HepG2 (cell line): ENCODE results near the gene RTEL1. TPM values are rescaled to one million over a fixed set of nuclear protein-coding genes. Genes with fewer than 3 reads are reported as not detected.

Experiments
- CHD4 ChIP-seq: fragments of 200-600 bp; sonication (generic); IDR thresholded peaks from 2 replicates; pipeline ENCODE4 v1.7.0; 2017; ENCODE audit warnings: mild to moderate bottlenecking, low read length, borderline replicate concordance
- HMG20B ChIP-seq: conservative IDR thresholded peaks from 2 replicates; pipeline ENCODE4 v1.6.1; 2016; ENCODE audit warnings: missing genetic modification reagents, missing compliant biosample characterization
- MEIS2 ChIP-seq: sonication (generic); formaldehyde crosslinking; IDR thresholded peaks from 2 replicates; pipeline ENCODE4 v1.9.0; 2021; ENCODE audit warnings: mild to moderate bottlenecking, missing genetic modification reagents
- NAIF1 ChIP-seq: sonication (generic); formaldehyde crosslinking; IDR thresholded peaks from 2 replicates; pipeline ENCODE4 v1.5.0; 2020; ENCODE audit warnings: mild to moderate bottlenecking, missing genetic modification reagents, borderline replicate concordance
- SALL1 ChIP-seq: sonication (generic); formaldehyde crosslinking; IDR thresholded peaks from 2 replicates; pipeline ENCODE4 v1.8.0; 2022; ENCODE audit warnings: mild to moderate bottlenecking, missing genetic modification reagents
- TRIM24 ChIP-seq: sonication (generic); formaldehyde crosslinking; IDR thresholded peaks from 2 replicates; pipeline ENCODE4 v1.8.0; 2022; ENCODE audit warnings: mild to moderate bottlenecking, missing genetic modification reagents
- ZNF292 ChIP-seq: sonication (generic); formaldehyde crosslinking; IDR thresholded peaks from 2 replicates; pipeline ENCODE4 v1.8.1; 2022; ENCODE audit warnings: mild to moderate bottlenecking, low read depth, missing genetic modification reagents, borderline replicate concordance
- polyA plus RNA-seq, 8 experiments: library from polyadenylated mRNA; depleted of rRNA in 3 of 8; stranded (reverse) in 7 of 8; unstranded in 1 of 8; fragments of >200 nt; fragmentation: Illumina TruSeq in 4 of 8; extraction: Trizol in 4 of 8; gene quantifications; 2 replicates each; pipeline versions ENCODE4 v1.2.1 to v1.2.3, GENCODE V29; 2011 to 2016; ENCODE audit warnings: low read depth in 4 of 8, missing spikeins in 1 of 8, mixed read lengths in 1 of 8; ENCODE audit not compliant: insufficient read depth in 1 of 8
- total RNA-seq, 5 experiments: library from RNA; depleted of rRNA; stranded (reverse); fragments of >200 nt; fragmentation: Illumina TruSeq; extraction: Trizol; gene quantifications; 2 replicates each; pipeline ENCODE4 v1.2.3, GENCODE V29; 2016; ENCODE audit warnings: low read depth in 1 of 5
- TF ChIP-seq, protein P1 (sequence below), 2 experiments: sonication (generic) in 1 of 2; formaldehyde crosslinking in 1 of 2; IDR thresholded peaks; 2 replicates each; pipeline versions ENCODE4 v1.4.0 to v1.6.1; 2018 to 2020; ENCODE audit warnings: missing genetic modification reagents in 2 of 2, borderline replicate concordance in 1 of 2, low read depth in 1 of 2, mild to moderate bottlenecking in 1 of 2, missing biosample characterization in 1 of 2
- TF ChIP-seq, protein P2 (sequence below): sonication (generic); formaldehyde crosslinking; conservative IDR thresholded peaks from 2 replicates; pipeline ENCODE4 v1.4.0; 2020; ENCODE audit warnings: missing genetic modification reagents
- TF ChIP-seq, protein P3 (sequence below): sonication (generic); formaldehyde crosslinking; IDR thresholded peaks from 2 replicates; pipeline ENCODE4 v1.4.0; 2020; ENCODE audit warnings: missing genetic modification reagents; ENCODE audit errors: not compliant biosample characterization
- TF ChIP-seq, protein P4 (sequence below): IDR thresholded peaks from 2 replicates; pipeline ENCODE4 v1.6.1; 2016; ENCODE audit warnings: low read depth
- TF ChIP-seq, protein P5 (sequence below): sonication (generic); formaldehyde crosslinking; IDR thresholded peaks from 2 replicates; pipeline ENCODE4 v1.4.0; 2020; ENCODE audit warnings: missing genetic modification reagents
- TF ChIP-seq, protein P6 (sequence below): sonication (generic); formaldehyde crosslinking; IDR thresholded peaks from 2 replicates; pipeline ENCODE4 v1.5.0; 2020; ENCODE audit warnings: mild to moderate bottlenecking, low read depth, missing genetic modification reagents, borderline replicate concordance
- TF ChIP-seq, protein P7 (sequence below): sonication (generic); formaldehyde crosslinking; IDR thresholded peaks from 2 replicates; pipeline ENCODE4 v1.4.0; 2020; ENCODE audit warnings: mild to moderate bottlenecking, missing genetic modification reagents, borderline replicate concordance

RTEL1 gene
- total and polyA plus RNA-seq, 2 of the 13 experiments (the other 11 are each of a cell fraction or from before 2014, with no cell fraction given) = 21.8 to 36.4 TPM

DNA sequence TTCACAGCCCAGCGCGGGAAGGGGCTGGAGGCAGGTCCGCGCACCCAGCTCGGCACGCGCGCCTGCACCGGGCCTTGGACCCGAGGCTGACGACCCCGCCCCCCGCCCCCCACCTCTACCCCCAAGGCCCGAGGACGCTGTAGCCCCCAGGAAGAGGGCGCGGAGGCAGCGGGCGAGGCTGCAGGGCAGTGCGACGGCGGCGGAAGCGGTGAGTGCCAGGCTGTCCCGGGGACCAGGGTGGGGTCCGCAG is 79.5 kb downstream of the RTEL1 start (continued):
- TF ChIP-seq, protein P1, sequence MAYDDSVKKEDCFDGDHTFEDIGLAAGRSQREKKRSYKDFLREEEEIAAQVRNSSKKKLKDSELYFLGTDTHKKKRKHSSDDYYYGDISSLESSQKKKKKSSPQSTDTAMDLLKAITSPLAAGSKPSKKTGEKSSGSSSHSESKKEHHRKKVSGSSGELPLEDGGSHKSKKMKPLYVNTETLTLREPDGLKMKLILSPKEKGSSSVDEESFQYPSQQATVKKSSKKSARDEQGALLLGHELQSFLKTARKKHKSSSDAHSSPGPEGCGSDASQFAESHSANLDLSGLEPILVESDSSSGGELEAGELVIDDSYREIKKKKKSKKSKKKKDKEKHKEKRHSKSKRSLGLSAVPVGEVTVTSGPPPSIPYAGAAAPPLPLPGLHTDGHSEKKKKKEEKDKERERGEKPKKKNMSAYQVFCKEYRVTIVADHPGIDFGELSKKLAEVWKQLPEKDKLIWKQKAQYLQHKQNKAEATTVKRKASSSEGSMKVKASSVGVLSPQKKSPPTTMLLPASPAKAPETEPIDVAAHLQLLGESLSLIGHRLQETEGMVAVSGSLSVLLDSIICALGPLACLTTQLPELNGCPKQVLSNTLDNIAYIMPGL (CRISPR knock-in tag; IDR thresholded peaks at IDR 0.05; ENCODE audit: borderline replicate concordance in 1 of 2, low read depth in 1 of 2) = no peak
- TF ChIP-seq ZNF292 (CRISPR knock-in tag) (0 out of 2 replicates have a peak, but pooled peaks have one; percentile 5), TRIM24 (CRISPR knock-in tag) (no peak), SALL1 (CRISPR knock-in tag) (peak; percentile 34; the same call in 1 of the 2 replicates), NAIF1 (CRISPR knock-in tag) (no peak), HMG20B (CRISPR knock-in tag) (no peak), MEIS2 (peak; percentile 57; the same call in 1 of the 2 replicates), CHD4 (no peak)
- TF ChIP-seq, protein P2, sequence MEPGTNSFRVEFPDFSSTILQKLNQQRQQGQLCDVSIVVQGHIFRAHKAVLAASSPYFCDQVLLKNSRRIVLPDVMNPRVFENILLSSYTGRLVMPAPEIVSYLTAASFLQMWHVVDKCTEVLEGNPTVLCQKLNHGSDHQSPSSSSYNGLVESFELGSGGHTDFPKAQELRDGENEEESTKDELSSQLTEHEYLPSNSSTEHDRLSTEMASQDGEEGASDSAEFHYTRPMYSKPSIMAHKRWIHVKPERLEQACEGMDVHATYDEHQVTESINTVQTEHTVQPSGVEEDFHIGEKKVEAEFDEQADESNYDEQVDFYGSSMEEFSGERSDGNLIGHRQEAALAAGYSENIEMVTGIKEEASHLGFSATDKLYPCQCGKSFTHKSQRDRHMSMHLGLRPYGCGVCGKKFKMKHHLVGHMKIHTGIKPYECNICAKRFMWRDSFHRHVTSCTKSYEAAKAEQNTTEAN (CRISPR knock-in tag) = no peak
- TF ChIP-seq, protein P3, sequence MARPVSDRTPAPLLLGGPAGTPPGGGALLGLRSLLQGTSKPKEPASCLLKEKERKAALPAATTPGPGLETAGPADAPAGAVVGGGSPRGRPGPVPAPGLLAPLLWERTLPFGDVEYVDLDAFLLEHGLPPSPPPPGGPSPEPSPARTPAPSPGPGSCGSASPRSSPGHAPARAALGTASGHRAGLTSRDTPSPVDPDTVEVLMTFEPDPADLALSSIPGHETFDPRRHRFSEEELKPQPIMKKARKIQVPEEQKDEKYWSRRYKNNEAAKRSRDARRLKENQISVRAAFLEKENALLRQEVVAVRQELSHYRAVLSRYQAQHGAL (CRISPR knock-in tag) = no peak
- TF ChIP-seq, protein P4, sequence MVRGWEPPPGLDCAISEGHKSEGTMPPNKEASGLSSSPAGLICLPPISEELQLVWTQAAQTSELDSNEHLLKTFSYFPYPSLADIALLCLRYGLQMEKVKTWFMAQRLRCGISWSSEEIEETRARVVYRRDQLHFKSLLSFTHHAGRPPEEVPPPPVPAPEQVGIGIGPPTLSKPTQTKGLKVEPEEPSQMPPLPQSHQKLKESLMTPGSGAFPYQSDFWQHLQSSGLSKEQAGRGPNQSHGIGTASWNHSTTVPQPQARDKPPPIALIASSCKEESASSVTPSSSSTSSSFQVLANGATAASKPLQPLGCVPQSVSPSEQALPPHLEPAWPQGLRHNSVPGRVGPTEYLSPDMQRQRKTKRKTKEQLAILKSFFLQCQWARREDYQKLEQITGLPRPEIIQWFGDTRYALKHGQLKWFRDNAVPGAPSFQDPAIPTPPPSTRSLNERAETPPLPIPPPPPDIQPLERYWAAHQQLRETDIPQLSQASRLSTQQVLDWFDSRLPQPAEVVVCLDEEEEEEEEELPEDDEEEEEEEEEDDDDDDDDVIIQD (CRISPR knock-in tag) = no peak
- TF ChIP-seq, protein P5, sequence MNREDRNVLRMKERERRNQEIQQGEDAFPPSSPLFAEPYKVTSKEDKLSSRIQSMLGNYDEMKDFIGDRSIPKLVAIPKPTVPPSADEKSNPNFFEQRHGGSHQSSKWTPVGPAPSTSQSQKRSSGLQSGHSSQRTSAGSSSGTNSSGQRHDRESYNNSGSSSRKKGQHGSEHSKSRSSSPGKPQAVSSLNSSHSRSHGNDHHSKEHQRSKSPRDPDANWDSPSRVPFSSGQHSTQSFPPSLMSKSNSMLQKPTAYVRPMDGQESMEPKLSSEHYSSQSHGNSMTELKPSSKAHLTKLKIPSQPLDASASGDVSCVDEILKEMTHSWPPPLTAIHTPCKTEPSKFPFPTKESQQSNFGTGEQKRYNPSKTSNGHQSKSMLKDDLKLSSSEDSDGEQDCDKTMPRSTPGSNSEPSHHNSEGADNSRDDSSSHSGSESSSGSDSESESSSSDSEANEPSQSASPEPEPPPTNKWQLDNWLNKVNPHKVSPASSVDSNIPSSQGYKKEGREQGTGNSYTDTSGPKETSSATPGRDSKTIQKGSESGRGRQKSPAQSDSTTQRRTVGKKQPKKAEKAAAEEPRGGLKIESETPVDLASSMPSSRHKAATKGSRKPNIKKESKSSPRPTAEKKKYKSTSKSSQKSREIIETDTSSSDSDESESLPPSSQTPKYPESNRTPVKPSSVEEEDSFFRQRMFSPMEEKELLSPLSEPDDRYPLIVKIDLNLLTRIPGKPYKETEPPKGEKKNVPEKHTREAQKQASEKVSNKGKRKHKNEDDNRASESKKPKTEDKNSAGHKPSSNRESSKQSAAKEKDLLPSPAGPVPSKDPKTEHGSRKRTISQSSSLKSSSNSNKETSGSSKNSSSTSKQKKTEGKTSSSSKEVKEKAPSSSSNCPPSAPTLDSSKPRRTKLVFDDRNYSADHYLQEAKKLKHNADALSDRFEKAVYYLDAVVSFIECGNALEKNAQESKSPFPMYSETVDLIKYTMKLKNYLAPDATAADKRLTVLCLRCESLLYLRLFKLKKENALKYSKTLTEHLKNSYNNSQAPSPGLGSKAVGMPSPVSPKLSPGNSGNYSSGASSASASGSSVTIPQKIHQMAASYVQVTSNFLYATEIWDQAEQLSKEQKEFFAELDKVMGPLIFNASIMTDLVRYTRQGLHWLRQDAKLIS = no peak
- TF ChIP-seq, protein P6, sequence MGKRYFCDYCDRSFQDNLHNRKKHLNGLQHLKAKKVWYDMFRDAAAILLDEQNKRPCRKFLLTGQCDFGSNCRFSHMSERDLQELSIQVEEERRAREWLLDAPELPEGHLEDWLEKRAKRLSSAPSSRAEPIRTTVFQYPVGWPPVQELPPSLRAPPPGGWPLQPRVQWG (CRISPR knock-in tag) = no peak
- TF ChIP-seq, protein P7, sequence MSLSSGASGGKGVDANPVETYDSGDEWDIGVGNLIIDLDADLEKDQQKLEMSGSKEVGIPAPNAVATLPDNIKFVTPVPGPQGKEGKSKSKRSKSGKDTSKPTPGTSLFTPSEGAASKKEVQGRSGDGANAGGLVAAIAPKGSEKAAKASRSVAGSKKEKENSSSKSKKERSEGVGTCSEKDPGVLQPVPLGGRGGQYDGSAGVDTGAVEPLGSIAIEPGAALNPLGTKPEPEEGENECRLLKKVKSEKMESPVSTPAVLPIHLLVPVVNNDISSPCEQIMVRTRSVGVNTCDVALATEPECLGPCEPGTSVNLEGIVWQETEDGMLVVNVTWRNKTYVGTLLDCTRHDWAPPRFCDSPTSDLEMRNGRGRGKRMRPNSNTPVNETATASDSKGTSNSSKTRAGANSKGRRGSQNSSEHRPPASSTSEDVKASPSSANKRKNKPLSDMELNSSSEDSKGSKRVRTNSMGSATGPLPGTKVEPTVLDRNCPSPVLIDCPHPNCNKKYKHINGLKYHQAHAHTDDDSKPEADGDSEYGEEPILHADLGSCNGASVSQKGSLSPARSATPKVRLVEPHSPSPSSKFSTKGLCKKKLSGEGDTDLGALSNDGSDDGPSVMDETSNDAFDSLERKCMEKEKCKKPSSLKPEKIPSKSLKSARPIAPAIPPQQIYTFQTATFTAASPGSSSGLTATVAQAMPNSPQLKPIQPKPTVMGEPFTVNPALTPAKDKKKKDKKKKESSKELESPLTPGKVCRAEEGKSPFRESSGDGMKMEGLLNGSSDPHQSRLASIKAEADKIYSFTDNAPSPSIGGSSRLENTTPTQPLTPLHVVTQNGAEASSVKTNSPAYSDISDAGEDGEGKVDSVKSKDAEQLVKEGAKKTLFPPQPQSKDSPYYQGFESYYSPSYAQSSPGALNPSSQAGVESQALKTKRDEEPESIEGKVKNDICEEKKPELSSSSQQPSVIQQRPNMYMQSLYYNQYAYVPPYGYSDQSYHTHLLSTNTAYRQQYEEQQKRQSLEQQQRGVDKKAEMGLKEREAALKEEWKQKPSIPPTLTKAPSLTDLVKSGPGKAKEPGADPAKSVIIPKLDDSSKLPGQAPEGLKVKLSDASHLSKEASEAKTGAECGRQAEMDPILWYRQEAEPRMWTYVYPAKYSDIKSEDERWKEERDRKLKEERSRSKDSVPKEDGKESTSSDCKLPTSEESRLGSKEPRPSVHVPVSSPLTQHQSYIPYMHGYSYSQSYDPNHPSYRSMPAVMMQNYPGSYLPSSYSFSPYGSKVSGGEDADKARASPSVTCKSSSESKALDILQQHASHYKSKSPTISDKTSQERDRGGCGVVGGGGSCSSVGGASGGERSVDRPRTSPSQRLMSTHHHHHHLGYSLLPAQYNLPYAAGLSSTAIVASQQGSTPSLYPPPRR = no peak
